ENCODE data around the gene RANGAP1. TPM values are rescaled to one million over a fixed set of nuclear protein-coding genes. Genes with fewer than 3 reads are reported as not detected.

RANGAP1 gene
- total RNA-seq, 4 donors from 2014 or later, result 21.3 to 28.1 (median 26.2) TPM

GRCh38 chr22:41324821-41325528, 39.0 kb upstream of the RANGAP1 start:
- H3K4me1 ChIP-seq, result no peaks in the 10 kb centered on the region
- in situ Hi-C loops (cut with MboI; ENCODE audit: low pct_ligation_motif_present in 1 of 4, low pct_unique_long_range_greater_than_20kb in 1 of 4, low sequenced_read_pairs in 3 of 4), result no loop called here
- H3K4me3 ChIP-seq, result no peak overlapping the region
- no peak overlapping the region for H3K27ac ChIP-seq
- no peak for DNase-seq
- intact Hi-C loops (cut with DNase I; ENCODE audit: low total_unique reads), result no loop called here
- WGBS, 2 donors (ENCODE audit: low coverage in 1 of 2), result 95% methylated on average over 5 of the region's 5 CpGs; no CpG with 5 or more reads in 1 of the 2 donors
- no peak for TF ChIP-seq EP300 (IDR thresholded peaks at IDR 0.05; ENCODE audit: low read depth)
- TF ChIP-seq CTCF (IDR thresholded peaks at IDR 0.05), result no peak
- TF ChIP-seq POLR2A (IDR thresholded peaks at IDR 0.05), result no peak
- TF ChIP-seq POLR2AphosphoS5 (IDR thresholded peaks at IDR 0.05), result no peak
- H3K27me3 ChIP-seq, result no peaks in the 10 kb centered on the region
- no peaks in the 10 kb centered on the region for H3K9me3 ChIP-seq
- H3K36me3 ChIP-seq, result peaks cover 0 to 40% (median 14%) of the 10 kb centered on the region in 4 donors

GRCh38 chr22:41320416-41321240, 34.6 kb upstream of the RANGAP1 start:
- DNase-seq, result no peak
- 90 to 93% methylated on average over 2 to 16 of the region's 16 CpGs for WGBS, 2 donors (ENCODE audit: low coverage in 1 of 2)
- Histone ChIP-seq H3K36me3 (peaks cover 0 to 17% (median 7%) of the 10 kb centered on the region in 4 donors), H3K27me3 (no peaks in the 10 kb centered on the region), H3K27ac (no peak overlapping the region), H3K9me3 (no peaks in the 10 kb centered on the region), H3K4me1 (no peaks in the 10 kb centered on the region), H3K4me3 (no peak overlapping the region)
- TF ChIP-seq POLR2A (IDR thresholded peaks at IDR 0.05) (no peak), EP300 (IDR thresholded peaks at IDR 0.05; ENCODE audit: low read depth) (no peak), POLR2AphosphoS5 (IDR thresholded peaks at IDR 0.05) (no peak), CTCF (IDR thresholded peaks at IDR 0.05) (no peak)
- in situ Hi-C loops (cut with MboI; ENCODE audit: low pct_ligation_motif_present in 1 of 4, low pct_unique_long_range_greater_than_20kb in 1 of 4, low sequenced_read_pairs in 3 of 4), result no loop called here
- intact Hi-C loops (cut with DNase I; ENCODE audit: low total_unique reads), result no loop called here

- no peaks in the 10 kb centered on the region for H3K36me3 ChIP-seq
- H3K4me1 ChIP-seq, result no peaks in the 10 kb centered on the region
- H3K27me3 ChIP-seq, result no peaks in the 10 kb centered on the region
- H3K4me3 ChIP-seq, result no peak overlapping the region
- no peak for TF ChIP-seq EP300 (IDR thresholded peaks at IDR 0.05; ENCODE audit: low read depth)
- TF ChIP-seq CTCF (IDR thresholded peaks at IDR 0.05), result no peak
- TF ChIP-seq POLR2AphosphoS5 (IDR thresholded peaks at IDR 0.05), result no peak
- no peak for TF ChIP-seq POLR2A (IDR thresholded peaks at IDR 0.05)
- intact Hi-C loops (cut with DNase I; ENCODE audit: low total_unique reads), result no loop called here
- H3K27ac ChIP-seq, result no peak overlapping the region
- DNase-seq, result no peak
- in situ Hi-C loops (cut with MboI; ENCODE audit: low pct_ligation_motif_present in 1 of 4, low pct_unique_long_range_greater_than_20kb in 1 of 4, low sequenced_read_pairs in 3 of 4), result no loop called here
- H3K9me3 ChIP-seq, result no peaks in the 10 kb centered on the region
- WGBS, 2 donors (ENCODE audit: low coverage in 1 of 2), result 81% methylated on average over 1 of the region's 1 CpG; no CpG with 5 or more reads in 1 of the 2 donors
These were observed 29.6 kb upstream of the RANGAP1 start for GRCh38 chr22:41315586-41315985.

- no peaks in the 10 kb centered on the region for H3K36me3 ChIP-seq
- TF ChIP-seq POLR2A (IDR thresholded peaks at IDR 0.05) (no peak), POLR2AphosphoS5 (IDR thresholded peaks at IDR 0.05) (no peak), CTCF (IDR thresholded peaks at IDR 0.05) (no peak), EP300 (IDR thresholded peaks at IDR 0.05; ENCODE audit: low read depth) (no peak)
- 87 to 95% methylated on average over 5 to 8 of the region's 8 CpGs for WGBS, 2 donors (ENCODE audit: low coverage in 1 of 2)
These were observed 28.8 kb upstream of the RANGAP1 start for GRCh38 chr22:41314821-41315220.

More at GRCh38 chr22:41314821-41315220, 28.8 kb upstream of the RANGAP1 start:
- in situ Hi-C loops (cut with MboI; ENCODE audit: low pct_ligation_motif_present in 1 of 4, low pct_unique_long_range_greater_than_20kb in 1 of 4, low sequenced_read_pairs in 3 of 4) (no loop called here), intact Hi-C loops (cut with DNase I; ENCODE audit: low total_unique reads) (no loop called here)
- Histone ChIP-seq H3K9me3 (no peaks in the 10 kb centered on the region), H3K27me3 (no peaks in the 10 kb centered on the region), H3K4me3 (no peak overlapping the region), H3K27ac (no peak overlapping the region), H3K4me1 (no peaks in the 10 kb centered on the region)
- DNase-seq, result no peak

All from transverse colon (tissue), 4 donors.